ENCODE measurements around the gene TOP2A. TPM values are rescaled to one million over a fixed set of nuclear protein-coding genes. Genes with fewer than 3 reads are reported as not detected.
"Not testable (repeated sequence)": the region's sequence is repeated elsewhere in the genome, so short reads cannot be mapped to it uniquely, and the experiment has no call there.

Gene TOP2A
- total RNA-seq, 2 donors from 2014 or later = 46.2 to 124 TPM

- no peak for TF ChIP-seq CTCF (IDR thresholded peaks at IDR 0.05)
- no peak overlapping the region for H3K4me3 ChIP-seq
- intact Hi-C loops (cut with DNase I) = no loop called here
- H3K27ac ChIP-seq = no peak overlapping the region
- no peaks in the 10 kb centered on the region for H3K4me1 ChIP-seq
- no peak for DNase-seq
- H3K9ac ChIP-seq (ENCODE audit: low read depth in 2 of 2, low read length in 2 of 2) = no peak overlapping the region
- no peaks in the 10 kb centered on the region for H3K27me3 ChIP-seq
- no peaks in the 10 kb centered on the region for H3K36me3 ChIP-seq
- H3K9me3 ChIP-seq = no peaks in the 10 kb centered on the region
Observed at GRCh38 chr17:40412880-40413279, 4.8 kb downstream of the TOP2A start.

- Histone ChIP-seq H3K27me3 (no peaks in the 10 kb centered on the region), H3K27ac (no peak overlapping the region), H3K4me1 (no peaks in the 10 kb centered on the region), H3K36me3 (no peaks in the 10 kb centered on the region), H3K4me3 (no peak overlapping the region), H3K9ac (ENCODE audit: low read depth in 2 of 2, low read length in 2 of 2) (no peak overlapping the region), H3K9me3 (no peaks in the 10 kb centered on the region)
- DNase-seq = no peak
- TF ChIP-seq CTCF (IDR thresholded peaks at IDR 0.05) = no peak
- intact Hi-C loops (cut with DNase I) = no loop called here
Observed at GRCh38 chr17:40411821-40412220, 5.9 kb downstream of the TOP2A start.

DNA sequence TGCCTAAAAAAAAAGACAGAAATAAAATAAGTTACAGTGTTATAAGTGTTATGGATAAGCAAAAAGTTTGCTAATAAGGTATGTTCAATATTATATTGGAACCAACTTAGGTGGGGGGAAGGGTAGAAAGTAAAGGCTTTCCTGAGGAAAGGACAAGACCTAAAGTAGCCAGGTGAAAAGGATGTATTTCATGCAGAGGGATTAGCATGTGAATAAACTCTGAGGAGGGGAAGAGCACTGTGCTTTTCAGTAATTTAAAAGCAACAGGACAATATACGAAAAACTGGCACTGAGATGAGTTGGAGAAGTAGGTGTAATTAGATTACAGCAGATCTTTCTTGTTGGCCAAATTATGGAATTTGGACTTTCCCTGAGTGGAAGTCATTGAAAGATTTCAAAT, 7.6 kb downstream of the TOP2A start:
- no peaks in the 10 kb centered on the region for H3K27me3 ChIP-seq

GRCh38 chr17:40409540-40409939, 8.2 kb downstream of the TOP2A start:
- H3K27ac ChIP-seq; H3K4me1 ChIP-seq; intact Hi-C loops (cut with DNase I); H3K27me3 ChIP-seq; H3K9ac ChIP-seq (ENCODE audit: low read depth in 2 of 2, low read length in 2 of 2); H3K9me3 ChIP-seq; DNase-seq; H3K36me3 ChIP-seq; H3K4me3 ChIP-seq: not testable (repeated sequence)

More for the DNA sequence above, 7.6 kb downstream of the TOP2A start:
- no peak for DNase-seq
- no peaks in the 10 kb centered on the region for H3K4me1 ChIP-seq
- H3K27ac ChIP-seq = no peak overlapping the region
- H3K4me3 ChIP-seq = no peak overlapping the region
- intact Hi-C loops (cut with DNase I) = no loop called here
- H3K9me3 ChIP-seq = no peaks in the 10 kb centered on the region
- H3K36me3 ChIP-seq = no peaks in the 10 kb centered on the region
- no peak for TF ChIP-seq CTCF (IDR thresholded peaks at IDR 0.05)
- H3K9ac ChIP-seq (ENCODE audit: low read depth in 2 of 2, low read length in 2 of 2) = no peak overlapping the region

DNA sequence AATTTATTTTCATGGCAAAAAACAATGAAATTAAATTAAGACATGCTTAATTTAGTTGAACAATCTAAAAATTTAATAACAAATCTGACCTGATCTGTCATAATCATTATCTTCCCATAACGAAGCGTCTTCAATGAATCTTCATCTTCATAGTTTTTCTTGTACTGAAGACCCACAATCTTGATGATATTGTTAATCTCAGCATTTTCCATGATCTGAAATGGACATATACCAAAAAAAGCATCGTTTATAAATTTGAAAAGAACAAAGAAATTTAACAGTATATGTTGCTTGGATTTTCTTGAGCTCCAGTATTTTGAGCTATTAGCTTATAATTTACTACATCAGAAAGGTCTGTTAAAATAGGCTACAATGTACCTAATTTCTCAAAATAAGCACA, 10.2 kb downstream of the TOP2A start:
- Histone ChIP-seq H3K27me3 (no peaks in the 10 kb centered on the region), H3K4me1 (no peaks in the 10 kb centered on the region), H3K4me3 (no peak overlapping the region), H3K9ac (ENCODE audit: low read depth in 2 of 2, low read length in 2 of 2) (no peak overlapping the region), H3K36me3 (no peaks in the 10 kb centered on the region), H3K9me3 (no peaks in the 10 kb centered on the region), H3K27ac (no peak overlapping the region)
- intact Hi-C loops (cut with DNase I) = no loop called here
- TF ChIP-seq CTCF (IDR thresholded peaks at IDR 0.05) = no peak
- DNase-seq = no peak

GRCh38 chr17:40404003-40404402, 13.7 kb downstream of the TOP2A start:
- H3K27me3 ChIP-seq = no peaks in the 10 kb centered on the region
- no peak overlapping the region for H3K27ac ChIP-seq
- no peak overlapping the region for H3K9ac ChIP-seq (ENCODE audit: low read depth in 2 of 2, low read length in 2 of 2)
- no peak overlapping the region for H3K4me3 ChIP-seq
- H3K36me3 ChIP-seq = no peaks in the 10 kb centered on the region
- H3K9me3 ChIP-seq = no peaks in the 10 kb centered on the region
- DNase-seq = no peak
- intact Hi-C loops (cut with DNase I) = no loop called here
- TF ChIP-seq CTCF (IDR thresholded peaks at IDR 0.05) = no peak
- no peaks in the 10 kb centered on the region for H3K4me1 ChIP-seq
